Neuronal stem cell (in vitro differentiated cells): Measurements from ENCODE around the gene AUH.

Experiments used
- DNase-seq: peaks from one replicate; pipeline ENCODE4 v3.0.0-alpha.2; 2013; ENCODE audit warnings: low spot score
- H2AFZ ChIP-seq: one replicate; pipeline ENCODE4 v1.6.1; 2013; ENCODE audit warnings: mild to moderate bottlenecking, low read length, inconsistent platforms
- H2AK5ac ChIP-seq: 2 replicates; pipeline ENCODE4 v1.6.1; 2013; ENCODE audit warnings: low read depth, mild to moderate bottlenecking, inconsistent platforms, low read length, moderate library complexity, mixed read lengths
- H2BK120ac ChIP-seq: 2 replicates; pipeline ENCODE4 v1.6.1; 2013; ENCODE audit warnings: low read depth, mild to moderate bottlenecking, inconsistent platforms, low read length, moderate library complexity, mixed read lengths
- H2BK12ac ChIP-seq: one replicate; pipeline ENCODE4 v1.6.1; 2013; ENCODE audit warnings: low read length, inconsistent platforms
- H2BK15ac ChIP-seq: 2 replicates; pipeline ENCODE4 v1.6.1; 2013; ENCODE audit warnings: mild to moderate bottlenecking, low read length, inconsistent platforms, mixed read lengths
- H2BK5ac ChIP-seq: one replicate; pipeline ENCODE4 v1.6.1; 2013; ENCODE audit warnings: inconsistent platforms, mild to moderate bottlenecking, low read length, moderate library complexity
- H3K14ac ChIP-seq: one replicate; pipeline ENCODE4 v1.6.1; 2013; ENCODE audit warnings: low read length, inconsistent platforms
- H3K18ac ChIP-seq: 2 replicates; pipeline ENCODE4 v1.6.1; 2013; ENCODE audit warnings: low read length, inconsistent platforms
- H3K23ac ChIP-seq: 2 replicates; pipeline ENCODE4 v1.6.1; 2013; ENCODE audit warnings: low read depth, mild to moderate bottlenecking, mixed read lengths, low read length, inconsistent platforms; ENCODE audit not compliant: poor library complexity
- H3K27ac ChIP-seq: replicated peaks from 3 replicates; pipeline ENCODE4 v1.5.1; 2013; ENCODE audit warnings: low read length, inconsistent platforms
- H3K27me3 ChIP-seq, 3 experiments: 2 replicates each; pipeline ENCODE4 v1.6.1; 2013; ENCODE audit warnings: low read length in 3 of 3, mild to moderate bottlenecking in 2 of 3, inconsistent platforms in 1 of 3, low read depth in 1 of 3, mixed read lengths in 1 of 3, moderate library complexity in 1 of 3; ENCODE audit not compliant: control insufficient read depth in 3 of 3, insufficient read depth in 3 of 3
- H3K36me3 ChIP-seq, 2 donors: replicated peaks in 1 of 2; 2 replicates each; pipeline ENCODE4 v1.6.1; 2013; ENCODE audit warnings: low read length in 2 of 2; ENCODE audit not compliant: control insufficient read depth in 2 of 2, insufficient read depth in 2 of 2
- H3K4ac ChIP-seq: 2 replicates; pipeline ENCODE4 v1.6.1; 2013; ENCODE audit warnings: inconsistent platforms, mild to moderate bottlenecking, low read length, moderate library complexity
- H3K4me1 ChIP-seq, 2 donors: 1 replicate in 1 of 2; 2 replicates in 1 of 2; pipeline ENCODE4 v1.6.1; 2013; ENCODE audit warnings: low read length in 2 of 2, low read depth in 1 of 2; ENCODE audit not compliant: control insufficient read depth in 2 of 2, insufficient read depth in 1 of 2
- H3K4me2 ChIP-seq: one replicate; pipeline ENCODE4 v1.6.1; 2013; ENCODE audit warnings: mild to moderate bottlenecking, low read length, inconsistent platforms; ENCODE audit not compliant: insufficient read depth, poor library complexity, severe bottlenecking
- H3K4me3 ChIP-seq, 2 donors: 2 replicates each; pipeline ENCODE4 v1.5.1; 2013; ENCODE audit warnings: low read length in 2 of 2, mild to moderate bottlenecking in 2 of 2, inconsistent platforms in 1 of 2, moderate library complexity in 1 of 2
- H3K79me1 ChIP-seq: one replicate; pipeline ENCODE4 v1.6.1; 2013; ENCODE audit warnings: low read depth, mild to moderate bottlenecking, inconsistent platforms, low read length, moderate library complexity
- H3K9ac ChIP-seq: one replicate; pipeline ENCODE4 v1.6.1; 2013; ENCODE audit warnings: mild to moderate bottlenecking, low read depth, low read length, inconsistent platforms; ENCODE audit not compliant: poor library complexity
- H3K9me3 ChIP-seq, 2 donors: replicated peaks in 1 of 2; 2 replicates each; pipeline versions ENCODE3 to v1.6.1; 2013; ENCODE audit warnings: low read length in 2 of 2, mild to moderate bottlenecking in 2 of 2, inconsistent platforms in 1 of 2, low read depth in 1 of 2, mixed read lengths in 1 of 2, moderate library complexity in 1 of 2; ENCODE audit not compliant: control insufficient read depth in 2 of 2, insufficient read depth in 1 of 2
- H4K8ac ChIP-seq: one replicate; pipeline ENCODE4 v1.6.1; 2013; ENCODE audit warnings: low read depth, mild to moderate bottlenecking, inconsistent platforms, low read length, moderate library complexity
- H4K91ac ChIP-seq: one replicate; pipeline ENCODE4 v1.6.1; 2013; ENCODE audit warnings: low read length, low read depth, mild to moderate bottlenecking, inconsistent platforms; ENCODE audit not compliant: poor library complexity
- WGBS, 2 donors: extraction: QIAGEN DNeasy Blood & Tissue Kit; methylation state at CpG; one replicate each; pipeline ENCODE4 v1.1.7; 2013; ENCODE audit warnings: missing lambda C conversion rate in 2 of 2, mixed read lengths in 1 of 2; ENCODE audit not compliant: insufficient read length in 2 of 2, insufficient replicate concordance in 1 of 2; ENCODE audit errors: extremely low coverage in 2 of 2; 5-methylcytosine and 5-hydroxymethylcytosine counted together

AUH gene

DNA sequence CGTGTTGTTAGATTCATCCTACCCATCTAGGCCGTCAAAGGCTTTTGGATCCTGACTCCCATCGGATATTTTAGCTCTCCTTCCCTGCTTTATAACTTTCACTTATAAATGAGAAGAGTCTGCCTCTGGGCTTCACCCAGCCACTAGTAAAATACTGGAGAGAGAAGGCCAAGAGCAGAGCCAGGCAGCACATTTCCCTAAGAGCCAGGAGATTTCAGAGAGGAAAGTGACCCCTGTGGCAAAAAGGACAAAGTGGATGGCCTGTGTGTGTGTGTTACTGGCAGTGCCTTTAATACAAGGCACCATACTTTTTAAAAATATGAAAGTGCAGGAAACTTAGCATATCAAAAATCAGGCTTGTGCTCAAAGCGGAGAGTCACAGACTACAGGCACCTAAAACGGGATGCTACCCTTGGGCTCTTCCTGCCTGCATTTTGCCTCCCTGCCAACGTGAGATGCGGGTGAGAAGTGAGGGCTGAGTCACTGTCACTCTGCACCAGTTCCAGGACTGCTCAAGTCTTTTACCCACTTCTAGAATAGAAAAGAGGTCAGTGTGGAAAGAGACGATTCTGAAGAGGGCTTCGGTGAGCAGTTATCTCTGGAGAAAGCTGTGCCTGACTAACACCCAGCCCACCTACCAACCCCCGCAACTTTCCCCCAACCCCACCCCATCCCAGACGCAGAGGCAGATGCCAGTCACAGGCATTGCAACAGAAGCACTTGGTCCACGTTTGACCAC is 46.0 kb upstream of the AUH start:
- Histone ChIP-seq H3K4ac (no peak overlapping the region), H3K9ac (no peak overlapping the region), H2AK5ac (no peak overlapping the region), H3K4me2 (no peak overlapping the region), H4K91ac (no peak overlapping the region), H2BK12ac (no peak overlapping the region), H3K23ac (no peak overlapping the region), H3K36me3 (peaks cover 12 to 25% of the 10 kb centered on the region in 2 donors), H3K27me3 (no peaks in the 10 kb centered on the region), H3K4me1 (peaks cover 0 to 1% of the 10 kb centered on the region in 2 donors), H3K4me3 (no peak overlapping the region), H2BK15ac (no peak overlapping the region), H4K8ac (no peak overlapping the region), H2BK5ac (no peak overlapping the region), H3K18ac (no peak overlapping the region), H3K27ac (no peak overlapping the region), H3K14ac (no peak overlapping the region), H2BK120ac (no peak overlapping the region), H2AFZ (no peak overlapping the region), H3K9me3 (no peaks in the 10 kb centered on the region), H3K79me1 (no peaks in the 10 kb centered on the region)
- DNase-seq = no peak
- no CpG with 5 or more reads among the region's 12 CpGs for WGBS, 2 donors

DNA sequence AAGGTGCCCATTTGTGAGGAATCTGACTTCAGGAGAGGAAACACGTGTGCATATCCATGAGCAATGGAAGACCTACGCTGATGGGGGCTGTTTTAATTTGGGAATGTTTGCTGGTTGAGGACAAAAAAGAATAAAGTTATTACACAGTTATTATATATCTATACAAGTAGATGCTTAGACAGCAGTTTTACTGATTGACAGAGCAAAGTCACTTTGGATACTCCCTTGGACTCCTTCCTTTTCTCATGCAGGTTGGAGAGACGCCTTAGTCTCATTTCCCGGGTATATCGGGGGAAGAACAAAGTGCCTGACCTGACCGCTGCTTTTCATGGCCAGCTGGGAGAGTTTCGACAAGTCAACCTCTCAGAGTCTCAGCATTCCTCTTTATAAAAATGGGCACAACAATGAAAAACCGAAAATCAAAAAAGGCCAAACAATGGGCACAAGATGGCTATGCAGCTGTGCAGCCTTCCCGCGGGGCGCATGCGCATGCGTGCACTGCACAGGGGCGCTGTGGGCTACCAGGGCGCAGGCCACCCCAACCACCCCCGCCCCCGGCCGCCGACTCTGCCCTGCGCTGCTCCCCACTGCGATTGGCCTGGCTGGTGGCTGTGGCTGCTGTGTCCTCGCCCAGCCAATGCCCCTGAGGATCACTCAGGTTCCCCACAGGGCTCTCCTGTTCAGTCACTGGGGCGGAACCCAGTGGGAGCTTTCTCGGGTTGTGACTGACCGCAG is 43.8 kb upstream of the AUH start:
- no peaks in the 10 kb centered on the region for H3K79me1 ChIP-seq
- no peak overlapping the region for H2AK5ac ChIP-seq
- no peak overlapping the region for H3K4me2 ChIP-seq
- no peak overlapping the region for H2BK12ac ChIP-seq
- no peak overlapping the region for H3K27ac ChIP-seq
- H2BK15ac ChIP-seq = no peak overlapping the region
- H3K9ac ChIP-seq = no peak overlapping the region
- no peak overlapping the region for H4K8ac ChIP-seq
- DNase-seq = no peak
- H3K4ac ChIP-seq = no peak overlapping the region
- H3K4me3 ChIP-seq = no peak overlapping the region
- H2AFZ ChIP-seq = no peak overlapping the region
- no peak overlapping the region for H4K91ac ChIP-seq
- whole genome bisulfite sequencing, 2 donors = no CpG with 5 or more reads among the region's 25 CpGs
- no peak overlapping the region for H2BK120ac ChIP-seq
- no peaks in the 10 kb centered on the region for H3K27me3 ChIP-seq
- H3K36me3 ChIP-seq = peaks cover 11 to 20% of the 10 kb centered on the region in 2 donors
- no peak overlapping the region for H3K18ac ChIP-seq
- no peaks in the 10 kb centered on the region for H3K9me3 ChIP-seq
- peaks cover 0 to 1% of the 10 kb centered on the region in 2 donors for H3K4me1 ChIP-seq
- H2BK5ac ChIP-seq = no peak overlapping the region
- no peak overlapping the region for H3K14ac ChIP-seq
- H3K23ac ChIP-seq = no peak overlapping the region

DNA sequence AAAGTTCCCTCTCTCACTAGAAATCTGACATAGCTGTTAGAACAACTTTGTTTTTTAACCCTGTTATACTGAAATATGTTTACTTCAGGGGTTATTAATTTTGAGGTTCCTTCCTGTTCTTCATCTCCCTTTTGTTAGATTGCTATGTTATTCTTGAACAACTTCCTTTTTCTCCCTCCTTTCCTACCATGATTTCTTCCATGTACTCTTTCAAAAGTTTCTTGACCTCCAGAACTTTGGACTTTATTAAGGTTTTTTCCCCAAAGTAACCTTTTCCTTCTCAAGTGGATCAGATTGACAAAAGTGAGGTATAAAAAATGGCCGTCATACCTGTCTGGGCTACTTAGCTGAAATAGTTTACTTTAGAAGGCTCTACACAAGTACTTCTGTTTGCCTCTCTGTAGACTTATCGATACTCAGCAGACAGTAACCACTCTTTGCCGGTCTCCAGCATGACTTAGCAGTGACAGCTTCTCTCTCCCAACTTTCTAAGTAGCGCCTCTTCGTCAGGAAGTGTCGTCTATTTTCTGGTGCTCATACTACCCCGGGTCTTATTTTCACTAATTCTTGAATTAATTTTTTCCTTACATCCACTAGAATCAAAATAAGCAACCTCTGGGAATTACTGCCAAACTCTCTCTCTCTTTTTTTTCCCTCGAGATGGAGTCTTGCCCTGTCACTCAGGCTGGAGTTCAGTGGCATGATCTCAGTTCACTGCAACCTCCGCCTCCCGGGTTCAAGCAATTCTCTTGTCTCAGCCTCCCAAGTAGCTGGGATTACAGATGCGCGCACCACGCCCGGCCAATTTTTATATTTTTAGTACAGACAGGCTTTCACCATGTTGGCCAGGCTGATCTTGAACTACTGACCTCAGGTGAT is 42.2 kb upstream of the AUH start:
- no peaks in the 10 kb centered on the region for H3K9me3 ChIP-seq
- H2BK5ac ChIP-seq = no peak overlapping the region
- no peak overlapping the region for H2AFZ ChIP-seq
- no peak overlapping the region for H3K27ac ChIP-seq
- no peak overlapping the region for H4K91ac ChIP-seq
- H2BK12ac ChIP-seq = no peak overlapping the region
- H3K27me3 ChIP-seq = no peaks in the 10 kb centered on the region
- no peak overlapping the region for H3K23ac ChIP-seq
- peaks cover 2 to 4% of the 10 kb centered on the region in 2 donors for H3K36me3 ChIP-seq
- no peak overlapping the region for H3K9ac ChIP-seq
- H2AK5ac ChIP-seq = no peak overlapping the region
- no peak overlapping the region for H2BK15ac ChIP-seq
- no peak overlapping the region for H3K14ac ChIP-seq
- H3K4me2 ChIP-seq = no peak overlapping the region
- H3K4ac ChIP-seq = no peak overlapping the region
- H3K79me1 ChIP-seq = no peaks in the 10 kb centered on the region
- DNase-seq = no peak
- no peak overlapping the region for H2BK120ac ChIP-seq
- no peaks in the 10 kb centered on the region for H3K4me1 ChIP-seq
- WGBS, 2 donors = no CpG with 5 or more reads among the region's 14 CpGs
- H3K18ac ChIP-seq = no peak overlapping the region
- no peak overlapping the region for H3K4me3 ChIP-seq
- no peak overlapping the region for H4K8ac ChIP-seq

DNA sequence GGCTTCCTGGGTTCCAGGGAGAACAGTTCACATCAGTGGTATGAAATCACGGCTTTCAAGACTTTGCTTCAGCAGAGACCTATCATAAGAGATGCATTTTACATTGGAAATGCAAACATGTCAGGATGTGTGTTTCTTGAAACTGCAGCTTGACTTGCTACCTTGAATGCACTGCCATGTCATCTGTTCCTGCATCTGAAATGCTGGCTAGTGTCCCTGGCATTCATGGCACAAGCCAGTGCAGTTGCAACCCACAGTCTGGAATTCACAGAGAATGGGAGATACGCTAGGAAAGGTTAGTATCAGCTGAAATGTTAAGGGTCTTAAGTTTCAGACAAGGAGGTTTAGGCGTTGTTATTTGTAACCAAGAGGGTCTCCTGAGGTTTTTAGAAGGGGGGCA is 37.2 kb upstream of the AUH start:
- no peak overlapping the region for H3K4me2 ChIP-seq
- WGBS, 2 donors = no CpG with 5 or more reads among the region's 3 CpGs
- H2AK5ac ChIP-seq = no peak overlapping the region
- no peak overlapping the region for H2BK12ac ChIP-seq
- no peak overlapping the region for H3K4me3 ChIP-seq
- H3K23ac ChIP-seq = no peak overlapping the region
- no peak overlapping the region for H2BK15ac ChIP-seq
- no peak overlapping the region for H3K9ac ChIP-seq
- no peak overlapping the region for H2BK120ac ChIP-seq
- H3K36me3 ChIP-seq = no peaks in the 10 kb centered on the region
- no peak overlapping the region for H3K27ac ChIP-seq
- H4K91ac ChIP-seq = no peak overlapping the region
- H3K79me1 ChIP-seq = no peaks in the 10 kb centered on the region
- no peak overlapping the region for H2AFZ ChIP-seq
- H3K4me1 ChIP-seq = no peaks in the 10 kb centered on the region
- H3K27me3 ChIP-seq = no peaks in the 10 kb centered on the region
- H3K14ac ChIP-seq = no peak overlapping the region
- H3K18ac ChIP-seq = no peak overlapping the region
- no peak overlapping the region for H2BK5ac ChIP-seq
- no peaks in the 10 kb centered on the region for H3K9me3 ChIP-seq
- H3K4ac ChIP-seq = no peak overlapping the region
- no peak overlapping the region for H4K8ac ChIP-seq
- DNase-seq = no peak
